ENCODE data around the gene MORN5. TPM values are rescaled to one million over a fixed set of nuclear protein-coding genes. Genes with fewer than 3 reads are reported as not detected.
A peak's percentile ranks its signal among the peaks of the same experiment; 100 is the strongest.
"Not testable (repeated sequence)": the region's sequence is repeated elsewhere in the genome, so short reads cannot be mapped to it uniquely, and the experiment has no call there.

The MORN5 gene
- total RNA-seq, result not detected

- Mint-ChIP-seq H3K27me3 (peaks cover 17% of the 10 kb centered on the region), H3K4me1 (peaks cover 28% of the 10 kb centered on the region), H3K36me3 (peaks cover 5% of the 10 kb centered on the region), H3K4me3 (peak within 1 kb of the TSS; percentile 96), H3K27ac (peak within 1 kb of the TSS; percentile 94), H3K9me3 (peaks cover 6% of the 10 kb centered on the region)
- peak; percentile 97 for DNase-seq
Observed at GRCh38 chr9:122159026-122159924, at the start of gene MORN5, which contains the start of gene NDUFA8. Gene MORN5 (plus strand): TSS chr9:122159908. CDS start chr9:122159973, 65 bp downstream. Gene NDUFA8 (minus strand): TSS chr9:122159779. CDS start chr9:122159677, 102 bp downstream.

DNA sequence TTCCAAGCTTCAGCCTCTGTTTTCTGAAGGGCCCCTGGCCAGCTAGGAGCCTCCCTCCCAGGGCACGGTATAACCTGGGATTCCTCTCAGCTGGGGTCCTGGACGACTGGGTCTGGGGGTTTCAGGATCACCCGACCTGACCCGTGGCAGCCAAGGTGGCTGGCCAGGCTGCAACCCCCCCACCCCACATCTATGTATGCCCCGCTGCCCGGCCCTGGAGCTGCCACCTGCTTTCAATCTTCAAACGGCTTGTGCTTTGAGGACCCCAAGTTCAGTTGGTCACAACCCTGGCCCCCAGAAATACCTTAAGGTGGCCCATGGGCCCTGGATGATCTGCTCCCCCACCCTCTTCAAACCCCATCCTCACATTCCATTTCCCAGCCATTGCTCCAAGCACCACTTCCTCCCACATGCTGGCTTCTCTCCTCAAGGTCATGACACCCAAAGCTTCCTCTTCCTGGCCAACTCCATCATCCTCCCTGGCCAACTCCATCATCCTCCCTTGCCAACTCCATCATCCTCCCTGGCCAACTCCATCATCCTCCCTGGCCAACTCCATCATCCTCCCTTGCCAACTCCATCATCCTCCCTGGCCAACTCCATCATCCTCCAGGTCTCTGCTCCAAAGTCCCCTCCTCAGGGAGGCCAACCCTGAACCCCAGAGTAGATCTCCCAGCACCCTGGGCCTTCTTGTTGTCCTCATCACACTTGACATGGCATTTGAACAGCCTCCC, 49.4 kb upstream of the MORN5 start:
- no peak overlapping the region for H3K4me3 Mint-ChIP-seq
- no peaks in the 10 kb centered on the region for H3K9me3 Mint-ChIP-seq

DNA sequence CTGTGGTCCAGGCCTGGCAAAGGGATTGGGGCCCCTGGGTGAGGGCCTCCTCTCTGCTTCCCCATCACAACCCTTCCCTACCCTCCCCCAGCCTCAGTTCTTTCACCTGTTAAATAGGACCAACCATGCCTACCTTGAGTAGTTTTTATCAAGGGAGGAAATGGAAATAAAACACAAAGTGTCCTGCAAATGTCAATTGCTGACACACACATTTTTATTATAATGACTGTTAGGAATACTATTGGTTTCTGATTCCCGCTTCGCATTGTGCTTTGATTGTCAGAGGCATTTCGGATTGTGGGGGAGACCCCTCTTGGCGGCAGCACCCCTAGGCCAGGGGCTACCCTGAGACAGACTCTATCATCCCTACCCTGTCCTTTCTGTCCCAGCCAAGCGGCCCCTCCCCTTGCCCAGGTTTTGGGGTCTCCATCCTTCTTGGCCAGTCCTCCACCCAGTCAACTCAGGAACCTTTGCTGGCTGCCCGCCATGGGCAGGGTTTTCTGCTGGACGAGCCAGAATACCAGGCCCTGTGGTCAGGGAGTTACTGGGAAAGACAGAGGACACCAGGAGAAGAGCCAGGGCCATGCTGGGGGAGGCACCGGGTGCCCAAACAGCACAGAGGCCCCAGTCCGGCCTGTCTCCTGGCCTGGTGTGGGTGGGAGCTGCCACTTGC, 48.2 kb upstream of the MORN5 start:
- DNase-seq, result no peak
- Mint-ChIP-seq H3K27me3 (no peaks in the 10 kb centered on the region), H3K4me3 (no peak overlapping the region), H3K4me1 (no peaks in the 10 kb centered on the region), H3K27ac (no peak overlapping the region), H3K36me3 (no peaks in the 10 kb centered on the region), H3K9me3 (no peaks in the 10 kb centered on the region)

More for the DNA sequence above, 49.4 kb upstream of the MORN5 start:
- Mint-ChIP-seq H3K27ac (no peak overlapping the region), H3K36me3 (no peaks in the 10 kb centered on the region), H3K27me3 (no peaks in the 10 kb centered on the region), H3K4me1 (no peaks in the 10 kb centered on the region)
- no peak for DNase-seq

- Mint-ChIP-seq H3K36me3 (no peaks in the 10 kb centered on the region), H3K4me1 (no peaks in the 10 kb centered on the region), H3K27ac (no peak overlapping the region), H3K27me3 (no peaks in the 10 kb centered on the region), H3K4me3 (no peak overlapping the region), H3K9me3 (no peaks in the 10 kb centered on the region)
- no peak for DNase-seq
Observed at GRCh38 chr9:122112238-122112637, 47.5 kb upstream of the MORN5 start.

DNA sequence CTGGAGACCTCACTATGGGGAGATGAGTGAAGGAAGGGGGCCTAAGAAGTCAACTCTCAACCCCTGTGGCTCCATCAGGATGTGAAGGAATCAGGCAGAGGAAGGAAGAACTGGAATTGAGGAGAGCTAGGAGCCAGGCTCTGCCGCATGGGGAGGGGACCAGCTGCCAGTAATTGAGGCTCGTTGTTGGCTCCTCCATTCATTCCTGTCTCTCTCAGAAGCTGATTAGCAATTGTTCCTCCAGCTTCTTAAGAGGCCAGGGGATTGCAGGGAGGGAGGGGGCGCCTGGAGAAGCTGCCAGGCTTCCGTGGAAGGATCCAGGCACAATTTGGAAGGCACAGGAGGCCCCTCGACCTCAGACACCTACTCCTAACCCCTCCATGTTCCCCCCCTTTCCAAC, 46.1 kb upstream of the MORN5 start:
- Mint-ChIP-seq H3K27me3 (no peaks in the 10 kb centered on the region), H3K27ac (no peak overlapping the region), H3K4me3 (no peak overlapping the region), H3K9me3 (no peaks in the 10 kb centered on the region), H3K36me3 (no peaks in the 10 kb centered on the region), H3K4me1 (no peaks in the 10 kb centered on the region)
- no peak for DNase-seq

- H3K36me3 Mint-ChIP-seq, result no peaks in the 10 kb centered on the region
- H3K4me3 Mint-ChIP-seq, result no peak overlapping the region
- H3K9me3 Mint-ChIP-seq, result no peaks in the 10 kb centered on the region
- H3K4me1 Mint-ChIP-seq, result no peaks in the 10 kb centered on the region
- no peak overlapping the region for H3K27ac Mint-ChIP-seq
- no peak for DNase-seq
- no peaks in the 10 kb centered on the region for H3K27me3 Mint-ChIP-seq
Observed at GRCh38 chr9:122115176-122116035, 44.3 kb upstream of the MORN5 start.

GRCh38 chr9:122116040-122116439, 43.7 kb upstream of the MORN5 start:
- no peaks in the 10 kb centered on the region for H3K9me3 Mint-ChIP-seq
- no peaks in the 10 kb centered on the region for H3K36me3 Mint-ChIP-seq
- no peaks in the 10 kb centered on the region for H3K27me3 Mint-ChIP-seq
- no peak overlapping the region for H3K27ac Mint-ChIP-seq
- no peak overlapping the region for H3K4me3 Mint-ChIP-seq
- H3K4me1 Mint-ChIP-seq, result no peaks in the 10 kb centered on the region
- DNase-seq, result no peak

- Mint-ChIP-seq H3K27me3 (no peaks in the 10 kb centered on the region), H3K4me3 (no peak overlapping the region), H3K4me1 (no peaks in the 10 kb centered on the region), H3K27ac (no peak overlapping the region), H3K36me3 (no peaks in the 10 kb centered on the region), H3K9me3 (no peaks in the 10 kb centered on the region)
- DNase-seq, result no peak
Observed at GRCh38 chr9:122116448-122117173, 43.1 kb upstream of the MORN5 start.

DNA sequence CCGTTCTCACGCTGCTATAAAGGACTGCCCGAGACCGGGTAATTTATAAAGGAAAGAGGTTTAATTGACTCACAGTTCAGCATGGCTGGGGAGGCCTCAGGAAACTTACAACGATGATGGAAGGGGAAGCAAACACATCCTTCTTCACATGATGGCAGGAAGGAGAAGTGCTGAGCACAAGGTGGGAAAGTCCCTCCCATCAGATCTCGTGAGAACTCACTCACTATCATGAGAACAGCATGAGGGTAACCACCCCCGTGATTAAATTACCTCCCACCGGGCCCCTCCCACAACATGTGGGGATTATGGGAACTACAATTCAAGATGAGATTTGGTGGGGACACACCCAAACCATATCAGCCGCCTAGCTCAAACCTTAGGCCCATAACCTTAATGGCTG, 42.5 kb upstream of the MORN5 start:
- H3K4me1 Mint-ChIP-seq, H3K27ac Mint-ChIP-seq, H3K9me3 Mint-ChIP-seq, H3K27me3 Mint-ChIP-seq, H3K36me3 Mint-ChIP-seq, DNase-seq, H3K4me3 Mint-ChIP-seq: not testable (repeated sequence)

GRCh38 chr9:122118343-122119165, 41.2 kb upstream of the MORN5 start:
- Mint-ChIP-seq H3K9me3 (no peaks in the 10 kb centered on the region), H3K4me3 (no peak overlapping the region), H3K27me3 (peaks cover 6% of the 10 kb centered on the region), H3K27ac (no peak overlapping the region), H3K4me1 (peaks cover 6% of the 10 kb centered on the region), H3K36me3 (no peaks in the 10 kb centered on the region)
- DNase-seq, result no peak

GRCh38 chr9:122119166-122119521, 40.6 kb upstream of the MORN5 start:
- no peak overlapping the region for H3K4me3 Mint-ChIP-seq
- no peaks in the 10 kb centered on the region for H3K9me3 Mint-ChIP-seq
- no peak for DNase-seq
- H3K27me3 Mint-ChIP-seq, result peaks cover 9% of the 10 kb centered on the region
- no peaks in the 10 kb centered on the region for H3K36me3 Mint-ChIP-seq
- peaks cover 6% of the 10 kb centered on the region for H3K4me1 Mint-ChIP-seq
- H3K27ac Mint-ChIP-seq, result no peak overlapping the region

DNA sequence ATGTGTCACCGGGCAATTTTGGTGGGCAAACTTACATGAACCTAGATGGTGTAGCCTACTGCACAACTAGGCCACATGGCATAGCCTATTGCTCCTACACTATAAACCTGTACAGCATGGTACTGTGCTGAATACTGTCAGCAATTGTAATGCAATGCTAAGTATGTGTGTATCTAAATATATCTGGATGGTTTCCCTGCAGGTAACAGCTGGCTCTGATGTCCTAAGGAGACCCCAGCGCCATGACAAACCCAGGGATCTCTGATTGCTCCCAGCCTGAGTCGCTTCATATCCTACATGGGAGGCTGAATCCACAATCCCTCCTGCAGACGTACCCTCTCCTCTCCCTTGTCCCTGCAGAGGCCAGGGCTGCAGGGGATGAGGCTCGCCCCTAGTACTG, 40.0 kb upstream of the MORN5 start:
- peaks cover 6% of the 10 kb centered on the region for H3K4me1 Mint-ChIP-seq
- no peak overlapping the region for H3K27ac Mint-ChIP-seq
- no peak for DNase-seq
- H3K36me3 Mint-ChIP-seq, result no peaks in the 10 kb centered on the region
- H3K4me3 Mint-ChIP-seq, result no peak overlapping the region
- H3K27me3 Mint-ChIP-seq, result peaks cover 15% of the 10 kb centered on the region
- H3K9me3 Mint-ChIP-seq, result no peaks in the 10 kb centered on the region

- H3K27ac Mint-ChIP-seq, result no peak overlapping the region
- no peak for DNase-seq
- peaks cover 22% of the 10 kb centered on the region for H3K27me3 Mint-ChIP-seq
- H3K4me1 Mint-ChIP-seq, result peaks cover 11% of the 10 kb centered on the region
- H3K4me3 Mint-ChIP-seq, result no peak overlapping the region
- H3K9me3 Mint-ChIP-seq, result no peaks in the 10 kb centered on the region
- H3K36me3 Mint-ChIP-seq, result no peaks in the 10 kb centered on the region
Observed at GRCh38 chr9:122120316-122121071, 39.2 kb upstream of the MORN5 start.

All from activated naive CD8-positive, alpha-beta T cell treated with anti-CD3 and anti-CD28 coated beads for 36 hours (primary cell).